GM12892 (cell line): ENCODE results near the gene SEPTIN5.

Source experiments
- POLR2A ChIP-seq: IDR thresholded peaks from 2 replicates; pipeline ENCODE4 v1.6.1; 2011; ENCODE audit warnings: low read depth, low read length, control low read depth
- TAF1 ChIP-seq: IDR thresholded peaks from 2 replicates; pipeline ENCODE4 v1.6.1; 2011; ENCODE audit warnings: low read depth, mild to moderate bottlenecking, control low read depth, low read length, borderline replicate concordance

- TF ChIP-seq POLR2A (no peak), TAF1 (no peak)
Measured at GRCh38 chr22:19769393-19769715, 55.1 kb downstream of the SEPTIN5 start.
